HepG2 (cell line): ENCODE data around the gene PATZ1. TPM values are rescaled to one million over a fixed set of nuclear protein-coding genes. Genes with fewer than 3 reads are reported as not detected.

Source experiments
- AGO1 ChIP-seq: fragments of 200-400 bp; formaldehyde crosslinking; IDR thresholded peaks from 2 replicates; pipeline ENCODE4 v1.6.1; 2017; ENCODE audit warnings: mild to moderate bottlenecking, low read depth, low read length, moderate library complexity; ENCODE audit not compliant: poor library complexity, severe bottlenecking
- ASH2L ChIP-seq: fragments of 300-600, 200-600 bp; sonication (generic); IDR thresholded peaks from 2 replicates; pipeline ENCODE4 v1.7.0; 2017; ENCODE audit warnings: low read depth, mild to moderate bottlenecking, moderate library complexity, mixed read lengths, low read length; ENCODE audit not compliant: insufficient read length
- ATAD3A ChIP-seq: sonication (generic); formaldehyde crosslinking; IDR thresholded peaks from 2 replicates; pipeline ENCODE4 v1.4.0; 2020; ENCODE audit warnings: missing genetic modification reagents
- ETV5 ChIP-seq: IDR thresholded peaks from 2 replicates; pipeline ENCODE4 v1.6.1; 2018; ENCODE audit warnings: missing biosample characterization, missing genetic modification reagents, inconsistent platforms, borderline replicate concordance
- FOXO1 ChIP-seq: sonication (generic); formaldehyde crosslinking; IDR thresholded peaks from 2 replicates; pipeline ENCODE4 v1.4.0; 2020; ENCODE audit warnings: missing genetic modification reagents
- FOXP1 ChIP-seq, 2 experiments: fragments of 450-650 bp in 1 of 2; IDR thresholded peaks; 2 replicates each; pipeline ENCODE4 v1.6.1; 2017 to 2018; ENCODE audit warnings: antibody characterized with exemption in 1 of 2
- GABPB1 ChIP-seq: IDR thresholded peaks from 2 replicates; pipeline ENCODE4 v1.6.1; 2016; ENCODE audit warnings: mild to moderate bottlenecking, missing genetic modification reagents, moderate library complexity, missing compliant biosample characterization
- GPN1 ChIP-seq: sonication (generic); formaldehyde crosslinking; IDR thresholded peaks from 2 replicates; pipeline ENCODE4 v1.5.1; 2020; ENCODE audit warnings: missing genetic modification reagents, borderline replicate concordance
- HMG20B ChIP-seq: conservative IDR thresholded peaks from 2 replicates; pipeline ENCODE4 v1.6.1; 2016; ENCODE audit warnings: missing genetic modification reagents, missing compliant biosample characterization
- KLF12 ChIP-seq: sonication (generic); formaldehyde crosslinking; IDR thresholded peaks from 2 replicates; pipeline ENCODE4 v1.4.0; 2020; ENCODE audit warnings: missing genetic modification reagents, borderline replicate concordance
- MED13 ChIP-seq: sonication (generic); formaldehyde crosslinking; IDR thresholded peaks from 2 replicates; pipeline ENCODE4 v1.5.0; 2020; ENCODE audit warnings: missing genetic modification reagents
- NCOA2 ChIP-seq: sonication (generic); formaldehyde crosslinking; IDR thresholded peaks from 2 replicates; pipeline ENCODE4 v1.8.0; 2022; ENCODE audit warnings: inconsistent platforms
- NCOR1 ChIP-seq: fragments of 200-600 bp; sonication (generic); IDR thresholded peaks from 2 replicates; pipeline ENCODE4 v1.7.0; 2017; ENCODE audit warnings: antibody characterized with exemption, low read length, borderline replicate concordance
- PHF5A ChIP-seq: IDR thresholded peaks from one replicate; pipeline ENCODE4 v1.6.1; 2018; ENCODE audit warnings: low read depth, missing genetic modification reagents; ENCODE audit not compliant: unreplicated experiment
- TBX2 ChIP-seq: sonication (generic); formaldehyde crosslinking; IDR thresholded peaks from 2 replicates; pipeline ENCODE4 v1.5.0; 2020; ENCODE audit warnings: missing genetic modification reagents, mild to moderate bottlenecking, borderline replicate concordance
- TCF7 ChIP-seq: sonication (generic); IDR thresholded peaks from 2 replicates; pipeline ENCODE4 v1.6.1; 2016; ENCODE audit warnings: antibody characterized with exemption, low read depth
- TOPORS ChIP-seq: sonication (generic); formaldehyde crosslinking; IDR thresholded peaks from 2 replicates; pipeline ENCODE4 v1.8.0; 2023; ENCODE audit warnings: mild to moderate bottlenecking, missing genetic modification reagents
- ZFP90 ChIP-seq: sonication (generic); formaldehyde crosslinking; IDR thresholded peaks from 2 replicates; pipeline ENCODE4 v1.8.0; 2022; ENCODE audit warnings: missing genetic modification reagents, mild to moderate bottlenecking, inconsistent platforms, borderline replicate concordance
- ZNF20 ChIP-seq: sonication (generic); formaldehyde crosslinking; IDR thresholded peaks from 2 replicates; pipeline ENCODE4 v1.4.0; 2020; ENCODE audit warnings: mild to moderate bottlenecking, moderate library complexity, missing genetic modification reagents
- ZNF367 ChIP-seq: sonication (generic); formaldehyde crosslinking; IDR thresholded peaks from 2 replicates; pipeline ENCODE4 v1.4.0; 2020; ENCODE audit warnings: missing genetic modification reagents, borderline replicate concordance
- ZNF7 ChIP-seq: IDR thresholded peaks from 2 replicates; pipeline ENCODE4 v1.6.1; 2016; ENCODE audit warnings: missing biosample characterization, missing genetic modification reagents
- ZSCAN31 ChIP-seq: sonication (generic); formaldehyde crosslinking; IDR thresholded peaks from 2 replicates; pipeline ENCODE4 v1.5.0; 2020; ENCODE audit warnings: low read depth, mild to moderate bottlenecking, missing genetic modification reagents
- polyA plus RNA-seq, 8 experiments: library from polyadenylated mRNA; depleted of rRNA in 3 of 8; stranded (reverse) in 7 of 8; unstranded in 1 of 8; fragments of >200 nt; fragmentation: Illumina TruSeq in 4 of 8; extraction: Trizol in 4 of 8; gene quantifications; 2 replicates each; pipeline versions ENCODE4 v1.2.1 to v1.2.3, GENCODE V29; 2011 to 2016; ENCODE audit warnings: low read depth in 4 of 8, missing spikeins in 1 of 8, mixed read lengths in 1 of 8; ENCODE audit not compliant: insufficient read depth in 1 of 8
- total RNA-seq, 5 experiments: library from RNA; depleted of rRNA; stranded (reverse); fragments of >200 nt; fragmentation: Illumina TruSeq; extraction: Trizol; gene quantifications; 2 replicates each; pipeline ENCODE4 v1.2.3, GENCODE V29; 2016; ENCODE audit warnings: low read depth in 1 of 5
- TF ChIP-seq, protein P1 (sequence below): IDR thresholded peaks from 2 replicates; pipeline ENCODE4 v1.6.1; 2016; ENCODE audit warnings: missing biosample characterization, missing genetic modification reagents, low read depth
- TF ChIP-seq, protein P2 (sequence below): sonication (generic); formaldehyde crosslinking; IDR thresholded peaks from 2 replicates; pipeline ENCODE4 v1.4.0; 2020; ENCODE audit warnings: missing genetic modification reagents

The PATZ1 gene
- total and polyA plus RNA-seq, 2 of the 13 experiments (the other 11 are each of a cell fraction or from before 2014, with no cell fraction given), result 24.9 to 30.5 TPM

DNA sequence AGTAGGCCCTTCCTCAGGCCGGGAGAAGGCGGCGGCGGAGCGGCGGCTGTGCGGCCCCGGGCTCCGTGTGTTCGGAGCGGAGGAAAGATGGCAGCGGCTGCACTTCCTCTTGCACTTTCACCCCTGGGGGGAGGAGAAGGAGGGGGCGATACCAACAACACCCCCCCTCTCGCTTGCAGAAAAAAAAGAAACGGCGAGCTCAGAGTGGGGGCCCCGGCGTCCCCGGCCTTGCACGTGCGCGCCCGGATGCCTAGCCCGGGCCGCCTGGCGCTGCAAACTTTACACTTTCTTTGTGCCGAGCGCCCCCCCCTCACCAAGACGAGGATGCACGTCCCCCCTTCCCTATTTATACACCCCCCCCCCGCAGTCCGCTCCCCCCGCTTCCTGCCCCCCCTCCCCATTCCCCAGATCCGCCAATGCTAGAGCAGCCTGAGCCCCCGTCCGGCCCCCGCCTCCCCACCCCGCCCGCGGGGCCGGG is at the start of gene PATZ1 (continued):
- TF ChIP-seq PHF5A (CRISPR knock-in tag), result no peak
- no peak; the same call in 1 of the 2 replicates for TF ChIP-seq NCOA2 (CRISPR knock-in tag)
- TF ChIP-seq ASH2L, result no peak
- no peak for TF ChIP-seq KLF12 (CRISPR knock-in tag)
- TF ChIP-seq, protein P1, sequence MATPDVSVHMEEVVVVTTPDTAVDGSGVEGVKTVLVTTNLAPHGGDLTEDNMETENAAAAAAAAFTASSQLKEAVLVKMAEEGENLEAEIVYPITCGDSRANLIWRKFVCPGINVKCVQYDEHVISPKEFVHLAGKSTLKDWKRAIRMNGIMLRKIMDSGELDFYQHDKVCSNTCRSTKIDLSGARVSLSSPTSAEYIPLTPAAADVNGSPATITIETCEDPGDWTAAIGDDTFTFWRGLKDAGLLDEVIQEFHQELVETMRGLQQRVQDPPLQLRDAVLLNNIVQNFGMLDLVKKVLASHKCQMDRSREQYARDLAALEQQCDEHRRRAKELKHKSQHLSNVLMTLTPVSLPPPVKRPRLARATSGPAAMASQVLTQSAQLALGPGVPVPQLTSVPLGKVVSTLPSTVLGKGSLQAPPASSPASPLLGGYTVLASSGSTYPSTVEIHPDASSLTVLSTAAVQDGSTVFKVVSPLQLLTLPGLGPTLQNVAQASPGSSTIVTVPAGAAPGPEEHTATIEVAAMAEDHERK (CRISPR knock-in tag), result 0 out of 2 replicates have a peak, but pooled peaks have one; percentile 24
- TF ChIP-seq FOXP1 (IDR thresholded peaks at IDR 0.05), result no peak
- peak; percentile 36 for TF ChIP-seq FOXP1 (CRISPR knock-in tag; IDR thresholded peaks at IDR 0.05)
- TF ChIP-seq ZFP90 (CRISPR knock-in tag), result no peak
- TF ChIP-seq ZNF367 (CRISPR knock-in tag), result no peak
- 0 out of 2 replicates have a peak, but pooled peaks have one; percentile 30 for TF ChIP-seq ZSCAN31 (CRISPR knock-in tag)
- TF ChIP-seq ZNF20 (CRISPR knock-in tag), result 0 out of 2 replicates have a peak, but pooled peaks have one; percentile 26
- TF ChIP-seq FOXO1 (CRISPR knock-in tag), result 0 out of 2 replicates have a peak, but pooled peaks have one; percentile 58
- peak; percentile 18; the same call in 1 of the 2 replicates for TF ChIP-seq TBX2 (CRISPR knock-in tag)
- peak; percentile 53; the same call in 1 of the 2 replicates for TF ChIP-seq NCOR1
- peak; percentile 87 for TF ChIP-seq GABPB1
- TF ChIP-seq MED13 (CRISPR knock-in tag), result 0 out of 2 replicates have a peak, but pooled peaks have one; percentile 16
- no peak for TF ChIP-seq GPN1 (CRISPR knock-in tag)
- no peak for TF ChIP-seq AGO1
- TF ChIP-seq, protein P2, sequence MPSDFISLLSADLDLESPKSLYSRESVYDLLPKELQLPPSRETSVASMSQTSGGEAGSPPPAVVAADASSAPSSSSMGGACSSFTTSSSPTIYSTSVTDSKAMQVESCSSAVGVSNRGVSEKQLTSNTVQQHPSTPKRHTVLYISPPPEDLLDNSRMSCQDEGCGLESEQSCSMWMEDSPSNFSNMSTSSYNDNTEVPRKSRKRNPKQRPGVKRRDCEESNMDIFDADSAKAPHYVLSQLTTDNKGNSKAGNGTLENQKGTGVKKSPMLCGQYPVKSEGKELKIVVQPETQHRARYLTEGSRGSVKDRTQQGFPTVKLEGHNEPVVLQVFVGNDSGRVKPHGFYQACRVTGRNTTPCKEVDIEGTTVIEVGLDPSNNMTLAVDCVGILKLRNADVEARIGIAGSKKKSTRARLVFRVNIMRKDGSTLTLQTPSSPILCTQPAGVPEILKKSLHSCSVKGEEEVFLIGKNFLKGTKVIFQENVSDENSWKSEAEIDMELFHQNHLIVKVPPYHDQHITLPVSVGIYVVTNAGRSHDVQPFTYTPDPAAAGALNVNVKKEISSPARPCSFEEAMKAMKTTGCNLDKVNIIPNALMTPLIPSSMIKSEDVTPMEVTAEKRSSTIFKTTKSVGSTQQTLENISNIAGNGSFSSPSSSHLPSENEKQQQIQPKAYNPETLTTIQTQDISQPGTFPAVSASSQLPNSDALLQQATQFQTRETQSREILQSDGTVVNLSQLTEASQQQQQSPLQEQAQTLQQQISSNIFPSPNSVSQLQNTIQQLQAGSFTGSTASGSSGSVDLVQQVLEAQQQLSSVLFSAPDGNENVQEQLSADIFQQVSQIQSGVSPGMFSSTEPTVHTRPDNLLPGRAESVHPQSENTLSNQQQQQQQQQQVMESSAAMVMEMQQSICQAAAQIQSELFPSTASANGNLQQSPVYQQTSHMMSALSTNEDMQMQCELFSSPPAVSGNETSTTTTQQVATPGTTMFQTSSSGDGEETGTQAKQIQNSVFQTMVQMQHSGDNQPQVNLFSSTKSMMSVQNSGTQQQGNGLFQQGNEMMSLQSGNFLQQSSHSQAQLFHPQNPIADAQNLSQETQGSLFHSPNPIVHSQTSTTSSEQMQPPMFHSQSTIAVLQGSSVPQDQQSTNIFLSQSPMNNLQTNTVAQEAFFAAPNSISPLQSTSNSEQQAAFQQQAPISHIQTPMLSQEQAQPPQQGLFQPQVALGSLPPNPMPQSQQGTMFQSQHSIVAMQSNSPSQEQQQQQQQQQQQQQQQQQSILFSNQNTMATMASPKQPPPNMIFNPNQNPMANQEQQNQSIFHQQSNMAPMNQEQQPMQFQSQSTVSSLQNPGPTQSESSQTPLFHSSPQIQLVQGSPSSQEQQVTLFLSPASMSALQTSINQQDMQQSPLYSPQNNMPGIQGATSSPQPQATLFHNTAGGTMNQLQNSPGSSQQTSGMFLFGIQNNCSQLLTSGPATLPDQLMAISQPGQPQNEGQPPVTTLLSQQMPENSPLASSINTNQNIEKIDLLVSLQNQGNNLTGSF (CRISPR knock-in tag), result no peak
- no peak for TF ChIP-seq ZNF7 (CRISPR knock-in tag)
- TF ChIP-seq ATAD3A (CRISPR knock-in tag), result no peak
- no peak for TF ChIP-seq TOPORS (CRISPR knock-in tag)
- TF ChIP-seq TCF7, result peak; percentile 31; the same call in 1 of the 2 replicates
- TF ChIP-seq ETV5 (CRISPR knock-in tag), result peak; percentile 63
- no peak for TF ChIP-seq HMG20B
